ENCODE data around the gene TSPOAP1. TPM values are rescaled to one million over a fixed set of nuclear protein-coding genes. Genes with fewer than 3 reads are reported as not detected.

TSPOAP1 gene
- total RNA-seq, 4 donors from 2014 or later: 19.5 to 35.4 (median 22.1) TPM

DNA sequence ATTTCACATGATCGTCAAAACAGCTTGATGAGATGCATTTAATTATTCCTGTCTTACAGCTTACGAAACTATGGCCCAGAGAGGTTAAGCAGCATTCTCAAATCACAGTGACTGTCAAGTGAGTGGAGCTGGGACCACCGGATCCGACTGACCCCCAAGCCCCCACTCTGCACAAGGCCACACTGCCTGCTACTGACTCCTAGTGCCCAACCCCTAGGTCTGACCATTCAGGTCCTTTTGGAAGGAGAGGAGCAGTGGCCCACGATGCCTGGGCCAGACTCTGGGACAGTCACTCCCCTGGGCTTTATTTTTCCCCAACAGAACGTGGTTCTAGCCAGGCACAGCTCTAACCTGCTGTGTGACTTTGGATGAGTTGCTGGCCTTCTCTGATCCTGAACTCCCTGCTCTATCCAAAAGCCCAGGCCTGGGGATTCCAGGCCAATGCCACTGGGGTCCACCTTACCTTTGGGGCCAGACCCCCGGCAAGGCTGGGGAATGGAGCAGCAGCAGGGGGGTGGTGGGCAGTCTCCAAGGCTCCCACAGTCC, 9.9 kb downstream of the TSPOAP1 start:
- 79 to 87% methylated on average over 6 to 7 of the region's 7 CpGs for WGBS, 2 donors

GRCh38 chr17:58318065-58318481, 10.5 kb downstream of the TSPOAP1 start:
- 90 to 94% methylated on average over 7 to 9 of the region's 9 CpGs for WGBS, 2 donors
- no peak for DNase-seq
- intact Hi-C loops (cut with DNase I): no loop called here
- Histone ChIP-seq H3K36me3 (no peaks in the 10 kb centered on the region), H3K27ac (no peak overlapping the region), H3K4me3 (replicated peaks in 1 of 3) (no peak overlapping the region), H3K27me3 (no peaks in the 10 kb centered on the region), H3K9me3 (no peaks in the 10 kb centered on the region), H3K4me1 (no peaks in the 10 kb centered on the region)
- TF ChIP-seq, protein P1, sequence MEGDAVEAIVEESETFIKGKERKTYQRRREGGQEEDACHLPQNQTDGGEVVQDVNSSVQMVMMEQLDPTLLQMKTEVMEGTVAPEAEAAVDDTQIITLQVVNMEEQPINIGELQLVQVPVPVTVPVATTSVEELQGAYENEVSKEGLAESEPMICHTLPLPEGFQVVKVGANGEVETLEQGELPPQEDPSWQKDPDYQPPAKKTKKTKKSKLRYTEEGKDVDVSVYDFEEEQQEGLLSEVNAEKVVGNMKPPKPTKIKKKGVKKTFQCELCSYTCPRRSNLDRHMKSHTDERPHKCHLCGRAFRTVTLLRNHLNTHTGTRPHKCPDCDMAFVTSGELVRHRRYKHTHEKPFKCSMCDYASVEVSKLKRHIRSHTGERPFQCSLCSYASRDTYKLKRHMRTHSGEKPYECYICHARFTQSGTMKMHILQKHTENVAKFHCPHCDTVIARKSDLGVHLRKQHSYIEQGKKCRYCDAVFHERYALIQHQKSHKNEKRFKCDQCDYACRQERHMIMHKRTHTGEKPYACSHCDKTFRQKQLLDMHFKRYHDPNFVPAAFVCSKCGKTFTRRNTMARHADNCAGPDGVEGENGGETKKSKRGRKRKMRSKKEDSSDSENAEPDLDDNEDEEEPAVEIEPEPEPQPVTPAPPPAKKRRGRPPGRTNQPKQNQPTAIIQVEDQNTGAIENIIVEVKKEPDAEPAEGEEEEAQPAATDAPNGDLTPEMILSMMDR (IDR thresholded peaks at IDR 0.05): no peak
- no peak for TF ChIP-seq POLR2A (IDR thresholded peaks at IDR 0.05)

More for the DNA sequence above, 9.9 kb downstream of the TSPOAP1 start:
- Histone ChIP-seq H3K4me1 (peaks cover 4 to 5% of the 10 kb centered on the region in 2 donors), H3K27ac (no peak overlapping the region), H3K27me3 (no peaks in the 10 kb centered on the region), H3K36me3 (no peaks in the 10 kb centered on the region), H3K4me3 (replicated peaks in 1 of 3) (no peak overlapping the region), H3K9me3 (no peaks in the 10 kb centered on the region)
- intact Hi-C loops (cut with DNase I): no loop called here
- no peak for DNase-seq
- no peak for TF ChIP-seq POLR2A (IDR thresholded peaks at IDR 0.05)
- TF ChIP-seq, protein P1 (IDR thresholded peaks at IDR 0.05): no peak

GRCh38 chr17:58317421-58318064, 11.1 kb downstream of the TSPOAP1 start:
- H3K27ac ChIP-seq: no peak overlapping the region
- DNase-seq: no peak
- no peaks in the 10 kb centered on the region for H3K9me3 ChIP-seq
- 45% methylated on average over 4 to 5 of the region's 5 CpGs for WGBS, 2 donors
- no peak for TF ChIP-seq POLR2A (IDR thresholded peaks at IDR 0.05)
- TF ChIP-seq, protein P1 (IDR thresholded peaks at IDR 0.05): peak in 3 of 6 experiments; percentile 25 to 42 (median 28)
- no peaks in the 10 kb centered on the region for H3K4me1 ChIP-seq
- no peak overlapping the region for H3K4me3 ChIP-seq (replicated peaks in 1 of 3)
- H3K27me3 ChIP-seq: no peaks in the 10 kb centered on the region
- intact Hi-C loops (cut with DNase I): no loop called here
- H3K36me3 ChIP-seq: no peaks in the 10 kb centered on the region

DNA sequence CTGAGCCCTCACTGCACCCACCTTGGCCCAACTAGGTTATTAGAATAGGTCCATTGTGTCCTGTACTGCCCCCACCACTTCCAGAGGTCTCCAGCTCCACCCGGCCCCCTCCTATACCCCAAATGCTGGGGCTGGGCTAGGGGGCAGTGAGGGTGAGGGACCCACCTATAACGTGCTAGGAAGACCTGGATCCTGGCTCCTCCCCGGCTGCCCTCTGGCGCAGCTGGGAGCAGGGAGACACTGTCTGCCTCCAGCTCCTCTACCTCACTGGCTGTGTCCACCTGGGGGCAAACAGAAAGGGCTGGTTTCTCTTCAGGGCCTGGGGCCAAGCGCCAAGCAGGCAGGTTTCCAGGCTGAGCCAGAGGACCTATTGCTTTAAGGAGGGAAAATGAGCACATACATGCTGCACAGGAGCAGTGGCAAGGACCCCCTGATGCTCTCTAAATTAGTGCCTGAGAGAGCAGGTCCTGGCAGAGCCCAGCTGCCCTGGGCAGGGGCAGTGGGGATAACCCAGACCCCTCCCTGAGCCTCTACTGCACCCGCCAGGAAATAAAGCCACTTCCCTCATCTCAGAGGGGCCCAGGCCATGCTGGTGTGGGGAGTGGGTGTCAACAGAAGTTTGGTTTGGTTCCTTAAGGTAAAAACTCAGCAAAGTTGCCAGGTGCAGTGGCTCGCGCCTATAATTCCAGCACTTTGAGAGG, 12.2 kb downstream of the TSPOAP1 start:
- Histone ChIP-seq H3K36me3 (no peaks in the 10 kb centered on the region), H3K9me3 (no peaks in the 10 kb centered on the region), H3K4me3 (replicated peaks in 1 of 3) (no peak overlapping the region), H3K4me1 (no peaks in the 10 kb centered on the region), H3K27me3 (no peaks in the 10 kb centered on the region), H3K27ac (no peak overlapping the region)
- 95 to 96% methylated on average over 5 to 6 of the region's 8 CpGs for WGBS, 2 donors
- no peak for DNase-seq
- intact Hi-C loops (cut with DNase I): no loop called here
- no peak for TF ChIP-seq POLR2A (IDR thresholded peaks at IDR 0.05)
- TF ChIP-seq, protein P1 (IDR thresholded peaks at IDR 0.05): no peak

DNA sequence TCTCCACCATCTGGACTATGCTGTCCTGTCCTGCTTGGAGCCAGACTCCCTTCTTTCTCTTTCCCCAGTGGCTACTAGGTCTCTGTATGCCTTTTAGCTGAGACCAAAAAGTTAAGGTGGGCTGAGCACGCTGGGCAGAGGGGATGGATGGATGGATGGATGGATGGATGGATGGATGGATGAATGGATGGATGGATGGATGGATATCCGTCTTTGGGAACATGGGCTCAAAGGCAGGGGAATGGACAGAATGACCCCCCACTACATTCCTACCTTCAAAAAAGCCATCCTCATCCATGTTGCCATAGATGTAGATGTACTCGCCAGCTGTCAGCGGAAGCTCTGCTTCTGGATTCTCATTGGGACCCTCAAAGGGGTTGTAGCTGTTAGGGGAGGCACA, 12.8 kb downstream of the TSPOAP1 start:
- Histone ChIP-seq H3K27ac (no peak overlapping the region), H3K27me3 (no peaks in the 10 kb centered on the region), H3K4me3 (replicated peaks in 1 of 3) (no peak overlapping the region), H3K36me3 (no peaks in the 10 kb centered on the region), H3K9me3 (no peaks in the 10 kb centered on the region), H3K4me1 (no peaks in the 10 kb centered on the region)
- TF ChIP-seq POLR2A (IDR thresholded peaks at IDR 0.05): no peak
- intact Hi-C loops (cut with DNase I): no loop called here
- DNase-seq: no peak
- 85 to 95% methylated on average over 4 of the region's 4 CpGs for WGBS, 2 donors
